ENCODE data around the gene VMP1.

DNA sequence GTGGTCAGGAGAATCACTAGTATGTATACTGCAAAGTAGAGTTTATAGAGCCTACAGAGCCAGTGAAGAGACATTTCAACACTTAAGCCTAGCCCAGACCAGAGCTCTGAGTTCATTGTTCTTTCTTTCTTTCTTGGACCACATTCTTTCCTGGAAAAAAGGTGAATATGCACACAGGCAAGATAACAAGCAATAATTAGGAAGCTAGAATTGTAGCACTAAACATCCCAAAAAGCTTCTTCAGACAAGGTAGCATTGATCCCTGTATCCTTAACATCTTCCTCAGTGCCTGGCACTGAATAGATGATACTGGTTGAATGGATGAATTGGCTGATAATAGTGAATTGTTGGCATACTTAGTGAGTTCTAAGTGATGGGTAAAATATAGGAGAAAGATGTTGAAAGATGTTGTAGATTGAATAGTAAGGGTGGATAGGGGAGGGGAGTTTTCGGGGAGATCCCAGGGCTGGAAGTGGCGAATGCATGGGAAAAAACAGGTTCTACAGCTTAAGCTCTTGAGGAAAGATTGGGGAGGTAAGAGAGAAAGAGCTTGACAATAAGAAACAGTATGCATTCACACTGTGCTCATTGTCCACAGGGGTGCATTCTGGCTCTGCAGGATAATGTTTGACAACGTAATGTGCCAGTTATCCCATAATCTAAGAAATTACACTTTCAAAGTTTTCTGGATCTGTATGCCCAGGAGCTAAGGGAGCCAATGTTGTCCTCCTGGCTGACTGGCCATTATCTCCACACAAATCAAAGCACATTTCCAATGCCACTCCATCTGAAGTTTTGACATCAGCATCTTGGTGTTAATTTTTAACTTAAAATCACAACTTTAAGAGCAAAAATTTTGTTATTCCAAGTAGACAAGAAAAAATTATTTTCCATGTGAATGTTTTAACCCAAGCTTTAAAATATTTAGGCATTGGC, 149.7 kb downstream of the VMP1 start:
- TF ChIP-seq POLR2A (IDR thresholded peaks at IDR 0.05; ENCODE audit: low read depth, low read length) (no peak), RCOR1 (IDR thresholded peaks at IDR 0.05; ENCODE audit: insufficient replicate concordance, low read length) (no peak), SMC3 (IDR thresholded peaks at IDR 0.05; ENCODE audit: low read depth, low read length) (no peak), RFX5 (IDR thresholded peaks at IDR 0.05; ENCODE audit: low read depth, low read length) (no peak), NFE2L2 (IDR thresholded peaks at IDR 0.05; ENCODE audit: low read depth, low read length) (no peak), MAFK (IDR thresholded peaks at IDR 0.05; ENCODE audit: low read depth, low read length) (no peak), FOS (IDR thresholded peaks at IDR 0.05; ENCODE audit: low read depth, low read length) (no peak)
- TF ChIP-seq, protein P1, sequence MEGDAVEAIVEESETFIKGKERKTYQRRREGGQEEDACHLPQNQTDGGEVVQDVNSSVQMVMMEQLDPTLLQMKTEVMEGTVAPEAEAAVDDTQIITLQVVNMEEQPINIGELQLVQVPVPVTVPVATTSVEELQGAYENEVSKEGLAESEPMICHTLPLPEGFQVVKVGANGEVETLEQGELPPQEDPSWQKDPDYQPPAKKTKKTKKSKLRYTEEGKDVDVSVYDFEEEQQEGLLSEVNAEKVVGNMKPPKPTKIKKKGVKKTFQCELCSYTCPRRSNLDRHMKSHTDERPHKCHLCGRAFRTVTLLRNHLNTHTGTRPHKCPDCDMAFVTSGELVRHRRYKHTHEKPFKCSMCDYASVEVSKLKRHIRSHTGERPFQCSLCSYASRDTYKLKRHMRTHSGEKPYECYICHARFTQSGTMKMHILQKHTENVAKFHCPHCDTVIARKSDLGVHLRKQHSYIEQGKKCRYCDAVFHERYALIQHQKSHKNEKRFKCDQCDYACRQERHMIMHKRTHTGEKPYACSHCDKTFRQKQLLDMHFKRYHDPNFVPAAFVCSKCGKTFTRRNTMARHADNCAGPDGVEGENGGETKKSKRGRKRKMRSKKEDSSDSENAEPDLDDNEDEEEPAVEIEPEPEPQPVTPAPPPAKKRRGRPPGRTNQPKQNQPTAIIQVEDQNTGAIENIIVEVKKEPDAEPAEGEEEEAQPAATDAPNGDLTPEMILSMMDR (conservative IDR thresholded peaks at IDR 0.05; ENCODE audit: low read depth, low read length): no peak

Data from IMR-90 (cell line).